GM18867 (cell line): ENCODE measurements around the gene F3.
"Not testable (repeated sequence)": the region's sequence is repeated elsewhere in the genome, so short reads cannot be mapped to it uniquely, and the experiment has no call there.

Experiments
- ATAC-seq: cut with Tn5 transposase; IDR thresholded peaks from one replicate; pipeline ENCODE4 v1.9.1; 2021; ENCODE audit warnings: mild to moderate bottlenecking, moderate library complexity; ENCODE audit not compliant: unreplicated experiment

Gene F3

DNA sequence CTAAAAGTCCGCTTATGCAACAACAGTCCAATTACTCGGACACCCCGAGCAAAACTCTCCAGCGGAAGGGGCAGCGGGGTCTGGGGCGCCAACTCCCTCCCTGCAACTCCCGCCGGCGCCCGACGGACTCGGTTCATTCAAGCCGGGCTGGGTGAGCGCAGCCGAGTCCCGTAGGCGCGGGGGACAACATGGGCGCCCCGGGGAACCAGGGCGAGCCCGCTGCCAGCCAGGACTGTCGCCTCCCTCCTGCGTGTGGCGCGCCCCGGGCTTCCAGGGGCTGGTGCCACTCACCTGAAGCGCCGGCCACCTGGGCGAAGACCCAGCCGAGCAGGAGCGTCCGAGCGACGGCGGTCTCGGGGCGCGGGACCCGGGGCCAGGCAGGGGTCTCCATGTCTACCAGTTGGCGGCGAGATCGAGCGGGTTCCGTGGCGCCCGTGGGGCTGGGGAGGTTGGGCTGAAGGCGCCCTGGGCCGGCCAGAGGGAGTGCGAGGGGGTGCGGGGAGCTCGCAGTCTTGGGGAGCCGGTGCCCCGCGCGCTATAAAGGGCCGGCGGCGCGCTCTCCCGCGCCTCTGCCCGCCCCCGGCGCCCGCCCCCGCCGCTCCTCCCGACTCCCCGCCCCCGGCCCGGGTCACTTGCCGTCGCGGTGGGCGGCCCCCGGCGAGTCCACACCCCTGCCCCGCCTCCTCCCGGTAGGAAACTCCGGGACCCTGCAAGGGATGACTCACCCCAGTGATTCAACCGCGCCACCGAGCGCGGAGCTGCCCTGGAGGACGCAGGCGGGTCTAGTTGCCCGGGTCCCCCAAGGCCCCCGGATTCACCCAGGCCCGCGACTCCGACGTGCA is at the start of gene F3:
Gene F3 (minus strand): TSS at position 514 of the 842 bp plus-strand sequence. CDS start 123 bp downstream, at position 391.
- peak; percentile 77 for ATAC-seq

DNA sequence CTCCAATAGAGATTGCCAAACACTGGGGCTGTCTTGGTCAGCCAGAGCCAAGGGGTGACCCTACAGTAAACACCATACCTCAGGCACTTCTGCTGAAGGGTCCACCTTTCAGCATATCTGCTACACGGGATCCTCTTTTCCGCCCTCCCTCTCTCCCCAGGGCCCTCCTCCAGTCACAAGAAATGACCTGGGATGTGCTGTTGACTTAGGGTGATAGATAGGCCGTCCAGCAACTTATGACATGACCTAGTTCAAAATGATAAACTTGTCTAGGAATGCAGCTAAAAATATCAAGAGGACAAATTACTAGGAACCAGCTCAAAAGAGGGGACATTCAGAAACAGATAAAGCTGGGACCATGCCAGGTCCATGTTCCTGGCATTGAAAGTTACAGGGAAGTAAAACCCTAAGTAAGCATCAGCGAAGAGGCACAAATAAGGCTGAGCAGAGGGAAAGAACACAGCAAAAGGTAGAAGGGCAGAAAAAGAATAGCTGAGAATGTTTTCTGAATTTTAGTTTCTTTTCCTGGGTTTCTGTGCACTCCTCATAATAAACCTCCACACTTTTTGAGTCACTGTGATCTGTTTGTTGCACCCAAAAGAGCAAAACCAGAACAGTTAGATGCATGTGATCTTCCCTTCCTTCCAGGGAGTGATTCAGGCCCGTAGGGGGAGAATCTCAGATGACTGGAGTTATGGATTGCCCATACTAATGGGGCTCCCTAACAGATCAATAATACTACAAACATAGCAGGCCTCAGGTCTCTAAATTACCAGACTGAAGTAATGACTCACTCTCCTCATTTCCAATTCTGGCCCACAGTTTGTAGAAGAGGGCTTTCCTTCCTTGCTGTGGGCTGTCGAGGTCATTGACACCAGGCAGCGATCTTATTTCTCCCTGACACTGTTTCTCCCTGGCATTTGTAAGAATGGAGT is 48.9 kb upstream of the F3 start:
- ATAC-seq = no peak

DNA sequence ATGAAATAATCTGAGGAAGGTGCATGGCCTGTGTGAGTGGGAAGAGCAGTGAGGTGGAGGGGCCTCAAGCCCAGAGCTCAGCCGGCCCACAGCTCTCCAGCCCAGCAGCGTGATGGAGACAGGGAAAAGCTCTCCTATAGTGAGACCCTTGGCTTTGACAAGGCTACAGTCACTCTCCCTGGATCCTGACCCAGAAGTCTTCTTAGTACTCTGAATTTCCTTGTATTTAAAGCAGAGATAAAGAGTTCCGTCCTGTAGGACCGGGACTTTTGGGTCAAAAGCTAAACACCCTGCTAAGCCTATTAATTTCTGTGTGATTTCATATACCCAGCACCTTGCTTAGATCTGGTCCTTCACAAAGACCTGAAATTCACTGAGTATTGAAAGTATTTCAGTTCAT is 48.2 kb upstream of the F3 start:
- no peak for ATAC-seq

DNA sequence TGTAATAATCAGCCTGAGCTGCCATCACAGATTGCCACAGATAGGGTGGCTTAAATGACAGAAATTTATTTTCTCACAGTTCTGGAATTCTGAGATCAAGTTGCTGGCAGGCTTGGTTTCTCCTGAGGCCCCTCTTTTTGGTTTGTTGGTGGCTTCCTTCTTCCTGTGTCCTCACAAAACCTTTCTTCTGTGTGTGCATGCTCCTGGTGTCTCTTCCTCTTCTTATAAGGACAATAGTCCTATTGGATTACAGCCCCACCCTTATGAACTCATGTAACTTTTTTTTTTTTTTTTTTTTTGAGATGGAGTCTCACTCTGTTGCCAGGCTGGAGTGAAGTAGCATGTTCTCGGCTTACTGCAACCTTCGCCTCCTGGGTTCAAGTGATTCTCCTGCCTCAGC is 41.0 kb upstream of the F3 start:
- ATAC-seq = no peak

DNA sequence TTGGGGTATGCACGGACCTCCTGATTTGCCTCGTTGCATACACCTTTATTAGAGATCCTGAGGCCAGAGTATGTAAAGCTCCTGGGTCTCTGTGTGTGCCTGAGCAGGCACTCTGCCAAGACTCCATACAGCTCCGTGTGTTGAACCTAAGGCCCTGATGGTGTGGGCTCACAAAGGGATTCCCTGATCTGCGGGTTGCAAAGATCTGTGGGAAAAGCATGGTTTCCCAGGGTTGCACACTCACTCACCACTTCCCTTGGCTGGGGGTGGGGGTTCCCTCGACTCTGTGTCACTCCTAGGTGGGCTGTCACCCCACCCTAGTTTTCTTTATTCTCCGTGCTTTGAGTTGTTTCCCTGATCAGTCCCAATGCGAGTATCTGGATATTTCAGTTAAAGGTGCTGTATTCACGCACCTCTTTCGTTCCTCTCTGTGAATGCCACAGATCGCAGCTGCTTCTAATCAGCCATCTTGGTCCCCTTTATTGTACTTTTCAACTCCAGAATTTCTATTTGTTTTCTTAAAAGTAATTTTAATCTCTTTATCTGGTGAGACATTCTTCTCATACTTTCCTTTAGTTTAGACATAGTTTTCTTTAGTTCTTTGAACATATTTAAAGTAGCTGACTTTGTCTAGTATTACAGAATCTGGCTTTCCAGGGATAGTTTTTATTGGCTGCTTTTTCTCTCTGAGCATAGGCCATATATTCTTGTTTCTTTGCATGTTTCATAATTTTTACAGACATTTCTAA is 39.0 kb upstream of the F3 start:
- ATAC-seq = no peak

DNA sequence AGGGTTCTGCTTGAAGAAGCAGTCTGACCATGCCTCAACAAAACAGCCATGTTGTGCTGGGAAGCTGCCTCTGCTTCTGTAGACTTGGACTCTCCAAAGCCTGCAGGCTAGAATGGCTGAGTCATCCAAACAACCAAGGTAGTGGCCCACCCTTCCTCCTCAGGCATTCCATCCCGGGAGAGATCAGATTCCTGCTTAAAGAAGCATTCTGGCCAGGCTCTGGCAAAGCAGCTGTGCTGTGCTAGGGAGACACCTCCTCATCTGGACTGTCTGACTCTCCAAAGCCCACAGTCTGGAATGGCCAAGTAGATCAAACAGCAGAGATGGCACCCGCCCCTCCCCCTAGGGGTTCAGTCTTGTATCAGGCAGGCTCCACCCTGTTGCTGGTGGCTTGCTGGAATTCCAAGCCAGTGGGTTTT is 38.3 kb upstream of the F3 start:
- ATAC-seq = no peak

DNA sequence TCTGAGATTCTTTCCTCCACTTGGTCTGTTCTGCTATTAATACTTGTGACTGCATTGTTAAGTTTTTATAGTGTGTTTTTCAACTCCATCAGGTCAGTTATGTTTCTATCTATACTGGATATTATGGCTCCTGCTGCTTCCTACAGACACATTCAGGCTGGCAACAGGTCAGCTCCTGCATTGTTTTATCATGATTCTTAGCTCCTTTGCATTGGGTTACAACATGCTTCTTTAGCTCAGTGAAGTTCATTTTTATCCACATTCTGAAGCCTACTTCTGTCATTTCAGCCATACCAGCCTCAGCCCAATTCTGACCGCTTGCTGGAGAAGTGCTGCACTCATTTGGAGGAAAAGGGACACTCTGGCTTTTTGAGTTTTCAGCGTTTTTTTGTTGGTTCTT is 37.3 kb upstream of the F3 start:
- ATAC-seq = no peak

DNA sequence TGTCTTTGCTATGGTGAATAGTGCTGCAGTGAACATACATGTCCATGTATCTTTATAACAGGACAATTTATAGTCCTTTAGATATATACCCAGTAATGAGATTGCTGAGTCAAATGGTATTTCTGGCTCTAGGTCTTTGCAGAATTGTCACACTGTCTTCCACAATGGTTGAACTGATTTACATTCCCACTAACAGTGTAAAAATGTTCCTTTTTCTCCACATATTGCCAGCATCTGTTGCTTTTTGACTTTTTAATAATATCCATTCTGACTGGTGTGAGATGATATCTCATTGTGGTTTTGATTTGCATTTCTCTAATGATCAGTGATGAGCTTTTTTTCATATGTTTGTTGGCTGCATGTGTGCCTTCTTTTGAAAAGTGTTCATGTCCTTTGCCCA is 32.4 kb upstream of the F3 start:
- not testable (repeated sequence) for ATAC-seq

DNA sequence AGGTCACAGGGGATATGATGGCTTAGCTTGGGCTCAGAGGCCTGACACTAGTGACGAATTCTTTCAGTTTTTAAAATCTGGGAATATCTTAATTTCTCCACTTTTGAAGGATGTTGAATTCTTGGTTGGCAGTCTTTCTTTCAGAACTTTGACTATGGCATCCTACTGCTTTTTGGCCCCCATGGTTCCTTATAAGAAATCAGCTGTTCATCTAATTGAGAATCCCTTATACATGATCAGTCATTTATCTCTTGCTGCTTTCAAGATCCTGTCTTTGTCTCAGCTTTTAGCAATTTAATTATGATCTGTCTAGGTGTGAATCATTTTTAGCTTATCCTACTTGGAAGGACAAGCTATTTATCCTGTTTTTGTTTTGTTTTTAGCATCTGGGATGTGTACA is 31.2 kb upstream of the F3 start:
- ATAC-seq = no peak

DNA sequence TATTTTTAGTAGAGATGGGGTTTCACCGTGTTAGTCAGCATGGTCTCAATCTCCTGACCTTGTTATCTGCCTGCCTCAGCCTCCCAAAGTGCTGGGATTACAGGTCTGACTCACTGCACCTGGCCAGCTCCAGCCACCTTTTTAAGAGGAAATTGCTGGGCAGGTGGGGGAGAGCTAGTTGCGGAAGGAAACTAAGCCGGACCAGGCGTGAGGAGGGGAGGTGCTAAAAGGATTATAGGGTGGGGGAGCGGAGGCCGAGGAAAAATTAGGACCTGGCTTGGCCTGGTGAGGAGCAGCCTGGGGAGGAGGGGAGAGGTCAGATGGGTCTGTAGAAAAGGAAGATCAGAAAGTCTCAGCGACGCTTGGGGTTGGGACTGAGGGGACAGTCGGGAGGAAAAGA is 29.4 kb upstream of the F3 start:
- not testable (repeated sequence) for ATAC-seq

DNA sequence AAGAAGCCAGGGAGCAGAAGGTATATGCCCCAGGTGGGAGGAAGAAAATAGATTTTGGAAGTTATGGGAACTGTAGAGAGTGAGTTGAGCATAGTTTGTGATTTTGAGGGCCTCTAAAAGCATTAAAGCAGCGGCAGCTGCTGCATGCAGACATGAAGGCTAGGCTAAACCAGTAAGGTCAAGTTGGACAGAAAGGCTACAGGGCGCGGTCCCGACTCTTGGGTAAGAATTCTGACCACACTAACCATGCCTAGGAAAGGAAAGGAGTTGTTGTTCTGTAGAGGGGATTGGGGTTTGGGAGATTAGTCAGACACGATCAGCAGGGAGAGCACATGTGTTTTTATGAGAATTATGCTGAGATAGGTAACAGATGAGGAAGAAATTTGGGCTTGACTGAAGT is 27.2 kb upstream of the F3 start:
- not testable (repeated sequence) for ATAC-seq

DNA sequence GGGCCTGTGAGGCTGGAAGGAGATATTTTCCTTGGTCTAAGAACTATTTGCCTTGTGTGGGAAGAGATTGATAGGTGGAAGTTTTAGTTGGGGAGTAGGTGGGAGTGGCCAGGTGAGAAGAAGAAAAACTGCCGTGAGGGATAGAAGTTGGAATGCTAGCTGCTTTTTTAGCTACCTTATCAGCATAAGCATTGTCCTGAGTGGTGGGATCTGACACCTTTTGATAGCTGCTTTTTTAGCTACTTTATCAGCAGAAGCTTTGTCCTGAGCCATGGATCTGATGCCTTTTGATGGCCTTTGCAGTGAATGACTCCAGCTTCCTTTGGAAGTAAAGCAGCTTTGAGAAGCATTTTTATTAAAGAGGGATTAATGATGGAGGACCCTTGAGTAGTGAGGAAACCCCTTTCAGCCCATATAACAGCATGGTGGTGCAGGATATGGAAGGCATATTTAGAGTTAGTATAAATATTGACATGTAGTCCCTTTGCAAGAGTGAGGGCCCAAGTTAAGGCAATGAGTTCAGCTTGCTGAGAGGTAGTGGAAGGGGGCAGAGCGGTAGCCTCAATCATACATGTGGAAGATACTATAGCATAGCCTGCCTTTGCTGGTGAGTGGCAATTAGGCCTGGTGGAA is 26.5 kb upstream of the F3 start:
- ATAC-seq = not testable (repeated sequence)

DNA sequence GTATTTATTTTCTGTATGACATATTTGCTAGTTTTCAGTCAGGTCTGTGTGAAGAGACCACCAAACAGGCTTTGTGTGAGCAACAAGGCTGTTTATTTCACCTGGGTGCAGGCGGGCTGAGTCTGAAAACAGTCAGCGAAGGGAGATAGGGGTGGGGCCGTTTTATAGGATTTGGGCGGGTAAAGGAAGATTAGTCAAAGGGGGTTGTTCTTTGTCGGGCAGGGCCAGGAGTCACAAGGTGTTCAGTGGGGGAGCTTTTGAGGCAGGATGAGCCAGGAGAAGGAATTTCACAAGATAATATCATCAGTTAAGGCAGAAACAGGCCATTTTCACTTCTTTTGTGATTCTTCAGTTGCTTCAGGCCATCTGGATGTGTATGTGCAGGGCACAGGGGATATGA is 24.9 kb upstream of the F3 start:
- not testable (repeated sequence) for ATAC-seq

DNA sequence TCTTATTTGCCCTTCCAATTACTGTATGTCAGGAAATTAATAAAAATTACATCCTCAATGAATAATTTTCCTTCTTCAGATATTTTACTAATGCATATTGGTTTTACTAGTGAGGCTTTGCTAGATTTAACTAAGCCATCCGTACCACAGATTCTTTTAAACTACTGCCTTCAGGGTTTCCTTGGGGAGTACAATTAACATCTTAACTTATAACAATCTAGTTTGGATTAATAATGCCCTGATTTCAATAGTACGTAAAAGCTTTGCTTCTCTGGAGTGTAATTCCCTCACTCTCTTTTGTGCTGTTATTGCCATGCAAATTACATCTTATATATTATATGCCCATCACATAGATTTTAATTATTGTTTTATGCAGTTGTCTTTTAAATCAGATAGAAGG is 24.3 kb upstream of the F3 start:
- ATAC-seq = no peak

DNA sequence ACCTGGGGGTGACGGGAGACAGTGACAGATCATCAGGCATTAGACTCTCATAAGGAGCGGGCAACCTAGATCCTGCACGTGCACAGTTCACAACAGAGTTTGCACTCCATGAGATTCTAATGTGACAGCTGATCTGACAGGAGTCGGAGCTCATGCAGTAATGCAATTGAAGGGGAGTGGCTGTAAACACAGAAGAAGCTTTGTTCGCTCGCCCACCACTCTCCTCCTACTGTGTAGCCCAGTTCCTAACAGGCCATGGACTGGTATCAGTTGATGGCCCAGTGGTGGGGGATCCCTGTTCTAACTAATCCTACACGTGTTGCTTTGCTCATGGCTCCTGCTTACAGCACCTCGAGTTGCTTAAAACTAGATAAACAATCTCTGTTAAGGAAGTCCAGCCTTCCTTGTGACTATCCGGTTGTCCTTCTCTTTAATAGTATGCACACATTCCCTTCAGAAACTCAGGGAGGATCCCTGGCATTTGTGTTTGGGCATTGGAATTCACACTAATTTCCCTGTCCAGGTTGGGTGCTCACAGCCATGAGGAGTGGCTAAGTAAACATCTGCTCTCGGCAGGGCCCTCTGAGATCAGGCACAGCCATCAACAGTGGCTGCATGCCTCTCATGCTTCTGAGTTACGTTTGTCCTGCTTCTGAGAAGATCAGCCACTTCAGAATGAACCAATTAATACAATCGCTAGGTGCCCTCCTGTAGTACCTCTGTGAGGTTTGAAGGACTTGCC is 21.1 kb upstream of the F3 start:
- no peak for ATAC-seq

DNA sequence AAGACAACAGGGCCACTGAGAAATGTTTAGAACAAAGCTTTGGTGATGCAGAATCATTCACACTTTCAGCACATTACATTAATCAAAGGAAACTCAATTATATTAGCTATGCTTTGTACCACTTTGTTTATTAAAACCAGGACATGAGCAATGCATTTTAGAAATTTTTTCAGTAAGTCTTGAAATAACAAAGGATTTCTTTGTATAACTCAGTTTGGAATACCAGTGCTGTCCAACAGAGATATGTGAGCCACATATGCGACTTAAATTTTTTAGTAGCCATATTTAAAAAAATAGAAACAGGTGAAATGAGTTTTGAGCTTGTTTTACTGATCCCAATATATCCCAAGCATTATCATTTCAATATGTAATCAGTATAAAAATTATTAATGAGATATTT is 18.8 kb upstream of the F3 start:
- ATAC-seq = no peak

DNA sequence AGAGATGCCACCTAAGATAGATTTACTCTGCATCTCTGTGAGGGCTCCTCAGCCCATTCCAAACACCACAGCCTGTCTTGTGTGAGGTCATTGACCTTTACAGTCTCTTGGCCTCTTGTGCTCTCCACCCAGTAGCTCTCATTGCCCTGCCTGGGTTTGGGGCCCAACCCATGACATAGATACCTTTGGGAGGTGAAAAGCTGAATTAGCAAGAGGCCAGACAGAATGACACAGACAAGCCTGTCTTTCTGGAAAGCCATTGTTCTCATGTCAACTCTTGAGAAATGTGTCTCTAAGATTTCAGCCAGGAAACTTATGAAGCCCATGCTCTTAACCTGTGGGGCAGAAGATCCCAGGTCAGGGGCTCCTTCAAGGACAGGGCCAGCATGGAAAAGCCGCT is 18.4 kb upstream of the F3 start:
- ATAC-seq = no peak

DNA sequence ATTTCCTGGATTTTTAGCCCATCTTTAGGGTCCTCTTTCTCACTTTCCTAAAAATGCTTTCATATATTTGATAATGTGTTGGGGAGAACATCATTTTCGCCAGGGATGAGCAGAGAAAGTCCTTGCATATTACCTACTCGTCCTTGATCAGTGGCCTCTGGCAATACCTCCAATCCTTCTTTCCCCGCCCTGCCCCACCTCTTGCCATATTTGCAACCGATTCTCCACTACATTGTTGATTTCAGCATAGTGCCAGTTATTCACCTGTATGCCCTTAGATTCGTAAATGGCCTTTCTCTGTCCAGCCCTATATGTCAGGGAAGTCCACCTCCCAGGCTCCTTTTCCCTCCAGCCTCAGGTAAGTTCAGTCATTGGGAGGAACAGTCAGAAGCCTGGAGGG is 13.5 kb upstream of the F3 start:
- no peak for ATAC-seq

DNA sequence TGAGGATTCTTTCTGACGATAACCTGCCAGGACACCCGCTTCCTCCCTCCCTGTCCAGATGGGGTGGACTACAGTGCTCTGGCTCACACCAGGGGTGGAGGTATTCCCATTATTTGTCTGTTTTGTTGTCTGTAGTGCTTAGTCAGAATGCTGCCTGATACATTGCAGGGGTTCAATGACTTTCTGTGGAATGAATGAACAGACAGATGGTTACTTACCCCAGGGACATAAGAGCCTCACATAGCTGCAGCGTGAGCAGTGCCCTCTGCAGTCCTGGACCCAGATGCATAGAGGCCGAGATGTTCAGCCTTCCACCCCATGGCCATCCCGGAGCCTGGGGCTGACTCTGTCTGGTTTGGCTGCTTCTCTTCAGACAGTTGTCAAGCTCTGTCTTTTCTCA is 13.0 kb upstream of the F3 start:
- ATAC-seq = no peak

DNA sequence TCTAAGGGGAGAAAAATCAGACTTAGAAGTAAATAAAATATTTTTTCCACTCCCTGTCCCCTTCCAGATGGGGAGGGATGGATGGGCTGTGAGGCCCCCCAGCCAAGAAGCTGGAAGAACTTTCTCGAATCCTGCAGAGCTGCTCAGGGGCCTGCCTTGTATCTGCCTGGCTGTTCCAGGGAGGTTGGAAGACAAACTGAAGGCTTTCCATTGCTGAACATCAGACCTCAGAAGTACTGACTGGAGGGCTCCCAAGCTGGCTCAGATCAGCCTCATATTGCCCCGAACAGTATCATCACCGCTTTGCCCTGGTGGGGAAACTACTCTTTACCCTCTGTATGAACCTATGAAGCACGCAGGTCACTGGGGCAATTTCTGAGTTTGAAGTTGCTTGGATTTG is 12.4 kb upstream of the F3 start:
- no peak for ATAC-seq
